Adrenal gland (tissue), 12 donors: ENCODE results near the gene IHH. TPM values are rescaled to one million over a fixed set of nuclear protein-coding genes. Genes with fewer than 3 reads are reported as not detected.
A peak's percentile ranks its signal among the peaks of the same experiment; 100 is the strongest.

Source experiments
- DNase-seq, 7 donors: peaks; one replicate each; pipeline ENCODE4 v3.0.0-alpha.2; 2019 to 2020
- H3K27ac ChIP-seq, 5 donors: fragments of 200-600 bp; sonication (generic) in 4 of 5; 1 replicate in 3 of 5; 2 replicates in 2 of 5; pipeline versions ENCODE4 v1.5.1 to v1.8.0; 2016 to 2020; ENCODE audit warnings: mild to moderate bottlenecking in 1 of 5
- H3K27me3 ChIP-seq: fragments of 200-600 bp; 2 replicates; pipeline ENCODE4 v1.8.0; 2021
- H3K36me3 ChIP-seq, 2 donors: fragments of 200-600 bp; replicated peaks in 1 of 2; 1 replicate in 1 of 2; 2 replicates in 1 of 2; pipeline versions ENCODE4 v1.5.1 to v1.8.0; 2018 to 2022
- H3K4me1 ChIP-seq, 2 donors: fragments of 200-600 bp; replicated peaks in 1 of 2; 1 replicate in 1 of 2; 2 replicates in 1 of 2; pipeline versions ENCODE4 v1.5.1 to v1.8.0; 2018 to 2021
- H3K4me3 ChIP-seq, 4 donors: fragments of 200-600 bp; sonication (generic) in 3 of 4; one replicate each; pipeline ENCODE4 v1.5.1; 2016 to 2018
- H3K9me3 ChIP-seq, 3 donors: fragments of 200-600 bp; sonication (generic) in 1 of 3; replicated peaks in 1 of 3; 1 replicate in 2 of 3; 2 replicates in 1 of 3; pipeline versions ENCODE4 v1.5.1 to v1.8.0; 2016 to 2021
- CTCF ChIP-seq, 6 experiments: fragments of 450-650 bp in 4 of 6; fragments of 200-600 bp in 2 of 6; sonication (generic) in 1 of 6; IDR thresholded peaks; 1 replicate in 5 of 6; 2 replicates in 1 of 6; pipeline versions ENCODE4 v1.5.1 to v1.8.0; 2016 to 2021; ENCODE audit warnings: antibody characterized with exemption in 6 of 6, mild to moderate bottlenecking in 2 of 6, moderate library complexity in 1 of 6
- POLR2A ChIP-seq, 2 donors: fragments of 450-650 bp; IDR thresholded peaks; one replicate each; pipeline ENCODE4 v1.6.1; 2017; ENCODE audit warnings: antibody characterized with exemption in 2 of 2, mild to moderate bottlenecking in 2 of 2, moderate library complexity in 1 of 2
- WGBS, 4 donors: extraction: QIAGEN DNeasy Blood & Tissue Kit in 2 of 4; methylation state at CpG; one replicate each; pipeline versions ENCODE4 v1.1.5 to v1.1.7; 2013 to 2017; 5-methylcytosine and 5-hydroxymethylcytosine counted together
- intact Hi-C, 2 donors: fragments of 100-400 bp; cut with DNase I; formaldehyde crosslinking; loops; one replicate each; pipeline versions ENCODE4 v1.14.1 to v1.15.0; 2022 to 2023
- polyA plus RNA-seq, 3 donors: library from polyadenylated mRNA; stranded (reverse); fragments of 200-250 nt in 2 of 3; fragments of 350-450 nt in 1 of 3; fragmentation: Illumina TruSeq in 1 of 3; extraction: RNeasy Lipid Tissue Mini Kit (QIAGEN cat#74804) in 1 of 3; gene quantifications; one replicate each; pipeline ENCODE4 v1.2.3, GENCODE V29; 2013 to 2014
- total RNA-seq, 9 donors: library from RNA; depleted of rRNA in 4 of 9; stranded (reverse); fragments of >200 nt in 4 of 9; fragments of 120-200 nt in 1 of 9; fragmentation: NEBNext Ultra II Directional in 1 of 9; extraction: Animal tissue kit (Norgen Biotek cat#: 25700) in 1 of 9; gene quantifications; one replicate each; pipeline versions ENCODE4 v1.1.0 to v1.2.4, GENCODE V29; 2013 to 2023
- donor health status: healthy with polysubstance abuse.
- donor health status: Bipolar disorder and iron deficiency.
- donor health status: DM: yes; HTN: yes; CAD: no.
- donor health status: DM: no; HTN: no; CAD: no.
- donor health status: DM: no; HTN: no; CAD: no.
- donor health status: DM: yes; HTN: yes; CAD: no.

IHH gene
- total and polyA plus RNA-seq, 12 donors: 0.11 to 0.17 TPM; not detected in 10

GRCh38 chr2:219017201-219017931, 43.4 kb downstream of the IHH start:
- intact Hi-C loops: no loop called here
- Histone ChIP-seq H3K27me3 (no peaks in the 10 kb centered on the region), H3K4me3 (no peak overlapping the region), H3K4me1 (no peaks in the 10 kb centered on the region), H3K9me3 (no peaks in the 10 kb centered on the region), H3K27ac (no peak overlapping the region), H3K36me3 (no peaks in the 10 kb centered on the region)
- WGBS, 4 donors: 68 to 79% (median 76%) methylated on average over 10 to 14 of the region's 14 CpGs
- no peak for DNase-seq
- TF ChIP-seq POLR2A (IDR thresholded peaks at IDR 0.05) (no peak), CTCF (IDR thresholded peaks at IDR 0.05) (no peak)

GRCh38 chr2:219016721-219017120, 44.0 kb downstream of the IHH start:
- no peaks in the 10 kb centered on the region for H3K27me3 ChIP-seq
- no peak for DNase-seq
- H3K4me3 ChIP-seq: no peak overlapping the region
- no peak overlapping the region for H3K27ac ChIP-seq
- no peak for TF ChIP-seq CTCF (IDR thresholded peaks at IDR 0.05)
- no peak for TF ChIP-seq POLR2A (IDR thresholded peaks at IDR 0.05)
- H3K36me3 ChIP-seq: no peaks in the 10 kb centered on the region
- H3K4me1 ChIP-seq: no peaks in the 10 kb centered on the region
- 93 to 98% (median 94%) methylated on average over 11 of the region's 11 CpGs for WGBS, 4 donors
- H3K9me3 ChIP-seq: no peaks in the 10 kb centered on the region
- intact Hi-C loops: no loop called here

- Histone ChIP-seq H3K4me1 (no peaks in the 10 kb centered on the region), H3K9me3 (no peaks in the 10 kb centered on the region), H3K27me3 (peaks cover 9% of the 10 kb centered on the region), H3K27ac (no peak overlapping the region), H3K4me3 (no peak overlapping the region), H3K36me3 (no peaks in the 10 kb centered on the region)
- TF ChIP-seq CTCF (IDR thresholded peaks at IDR 0.05) (no peak), POLR2A (IDR thresholded peaks at IDR 0.05) (no peak)
- intact Hi-C loops: no loop called here
- WGBS, 4 donors: 72 to 93% (median 84%) methylated on average over 5 of the region's 5 CpGs
- DNase-seq: no peak
Measured at GRCh38 chr2:219010873-219011272, 49.8 kb downstream of the IHH start.

- H3K27me3 ChIP-seq: peaks cover 15% of the 10 kb centered on the region
Measured at GRCh38 chr2:219010162-219010756, 50.5 kb downstream of the IHH start.

More at GRCh38 chr2:219010162-219010756, 50.5 kb downstream of the IHH start:
- Histone ChIP-seq H3K36me3 (no peaks in the 10 kb centered on the region), H3K27ac (no peak overlapping the region), H3K9me3 (no peaks in the 10 kb centered on the region), H3K4me3 (no peak overlapping the region), H3K4me1 (no peaks in the 10 kb centered on the region)
- 52 to 71% (median 65%) methylated on average over 4 to 6 of the region's 6 CpGs for WGBS, 4 donors
- DNase-seq: no peak
- intact Hi-C loops: no loop called here
- peak in 2 of 6 experiments; percentile 9 to 18 for TF ChIP-seq CTCF (IDR thresholded peaks at IDR 0.05)
- TF ChIP-seq POLR2A (IDR thresholded peaks at IDR 0.05): no peak
